Stimulated activated CD8-positive, alpha-beta memory T cell treated with anti-CD3 and anti-CD28 coated beads, Interleukin-12 subunit alpha, Interleukin-12 subunit beta, amount 100 ng/mL, for 24 hours (primary cell): ENCODE data around the gene RTBDN.

Source experiments
- DNase-seq: peaks from one replicate; pipeline ENCODE4 v3.0.0-alpha.2; 2020; ENCODE audit errors: extremely low read depth

RTBDN gene

DNA sequence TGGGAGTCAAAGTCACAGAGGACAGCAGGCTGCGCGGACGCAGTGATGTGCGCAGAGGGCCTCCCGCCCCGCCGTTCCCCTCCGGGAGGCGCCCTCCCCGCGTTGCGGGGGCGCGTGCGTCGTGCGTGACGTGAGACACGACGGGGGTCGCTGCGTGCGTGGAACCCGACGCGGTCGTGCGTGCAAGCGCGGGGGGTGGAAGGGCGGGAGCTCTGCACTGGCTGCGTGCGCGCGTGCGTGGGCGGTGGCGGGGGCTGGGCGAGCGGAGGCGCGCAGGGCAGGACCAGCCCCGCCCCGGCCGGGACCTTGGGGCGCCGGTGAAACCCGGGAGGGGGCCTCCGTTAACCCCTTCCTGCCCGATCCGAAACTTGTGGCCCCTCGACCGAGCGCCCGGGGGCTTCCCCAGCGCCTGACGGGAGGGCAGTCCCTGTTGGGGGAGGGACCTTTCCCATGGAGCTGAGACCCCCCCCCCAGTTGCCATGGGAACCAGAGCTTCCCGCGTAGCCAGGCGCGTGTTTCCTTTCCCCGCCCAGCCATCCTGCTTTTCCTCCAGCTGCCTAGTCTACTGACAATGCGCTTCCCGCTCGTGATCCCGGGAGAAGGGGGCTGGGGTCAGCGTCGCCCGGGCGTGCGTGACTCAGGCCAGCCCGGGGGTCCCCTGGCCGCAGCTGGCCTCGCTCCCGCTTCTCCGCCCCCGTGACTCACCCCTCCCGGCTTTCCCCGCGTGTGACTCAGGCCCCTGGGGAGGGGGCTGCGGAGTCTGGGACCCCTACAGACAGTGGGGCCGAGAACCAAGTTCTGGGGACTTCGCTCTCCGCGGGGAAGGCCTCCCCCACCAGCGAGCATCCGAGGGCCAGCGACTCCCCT is 51.7 kb downstream of the RTBDN start:
- DNase-seq, result peak; percentile 79

DNA sequence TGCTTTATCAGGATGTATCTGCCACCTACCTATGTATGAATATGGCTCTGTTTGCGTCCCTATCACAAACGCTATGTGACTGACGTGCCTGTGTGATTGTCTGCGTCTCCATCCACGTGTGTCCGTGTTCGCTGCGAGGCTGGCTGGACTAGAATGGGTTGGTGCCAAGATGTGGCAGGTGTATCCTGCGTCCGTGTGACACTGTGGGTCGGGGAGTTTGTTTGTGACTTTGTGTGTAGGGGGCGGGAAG is 52.3 kb downstream of the RTBDN start:
- DNase-seq, result no peak

DNA sequence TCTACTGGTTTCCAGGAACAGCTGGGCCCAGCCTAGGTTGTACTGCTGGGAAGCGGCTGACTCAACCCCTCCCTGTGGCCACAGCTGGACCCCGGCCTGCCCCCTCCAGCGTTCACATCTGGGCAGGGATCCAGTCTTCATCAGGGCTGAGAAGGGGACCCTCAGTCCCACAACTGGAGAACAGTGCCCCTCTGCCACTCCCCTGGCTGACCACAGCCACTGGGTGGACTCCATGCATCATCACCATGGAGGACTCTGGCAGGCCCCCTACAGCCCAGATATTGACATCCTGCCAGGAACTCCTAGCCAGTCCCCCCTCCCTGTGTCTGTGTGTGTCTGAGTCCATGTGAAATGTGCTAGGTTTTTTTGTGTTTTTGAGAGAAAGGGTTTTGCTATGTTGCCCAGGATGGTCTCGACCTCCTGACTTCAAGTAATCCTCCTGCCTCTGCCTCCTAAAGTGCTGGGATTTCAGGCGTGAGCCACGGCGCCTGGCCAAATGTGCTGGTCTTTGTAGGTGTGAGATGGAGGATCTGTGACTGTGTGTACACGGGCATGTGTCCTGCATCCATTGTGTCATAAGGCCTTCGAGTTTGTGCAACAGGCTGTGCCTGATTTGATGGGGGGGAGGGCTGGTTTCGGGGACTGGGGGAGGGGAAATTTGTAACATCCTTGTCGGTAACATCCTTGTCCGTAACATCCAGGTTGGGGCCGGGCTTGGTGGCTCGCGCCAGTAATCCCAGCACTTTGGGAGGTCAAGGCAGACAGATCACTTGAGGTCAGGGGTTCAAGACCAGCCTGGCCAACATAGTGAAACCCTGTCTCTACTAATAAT is 55.0 kb downstream of the RTBDN start:
- no peak for DNase-seq

DNA sequence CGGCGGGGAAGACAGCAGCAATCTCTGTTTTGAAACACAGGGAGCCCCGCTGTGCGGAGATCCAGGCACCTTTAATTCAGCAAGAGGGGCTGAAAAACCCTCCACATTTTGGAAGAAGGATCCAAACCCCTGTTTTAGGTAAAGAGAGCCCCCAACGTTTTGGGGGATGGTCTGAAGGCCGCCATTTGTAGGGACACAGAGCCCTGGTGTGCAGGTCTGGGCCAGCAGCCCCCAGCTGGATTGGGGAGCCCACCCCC is 55.5 kb downstream of the RTBDN start:
- no peak for DNase-seq

DNA sequence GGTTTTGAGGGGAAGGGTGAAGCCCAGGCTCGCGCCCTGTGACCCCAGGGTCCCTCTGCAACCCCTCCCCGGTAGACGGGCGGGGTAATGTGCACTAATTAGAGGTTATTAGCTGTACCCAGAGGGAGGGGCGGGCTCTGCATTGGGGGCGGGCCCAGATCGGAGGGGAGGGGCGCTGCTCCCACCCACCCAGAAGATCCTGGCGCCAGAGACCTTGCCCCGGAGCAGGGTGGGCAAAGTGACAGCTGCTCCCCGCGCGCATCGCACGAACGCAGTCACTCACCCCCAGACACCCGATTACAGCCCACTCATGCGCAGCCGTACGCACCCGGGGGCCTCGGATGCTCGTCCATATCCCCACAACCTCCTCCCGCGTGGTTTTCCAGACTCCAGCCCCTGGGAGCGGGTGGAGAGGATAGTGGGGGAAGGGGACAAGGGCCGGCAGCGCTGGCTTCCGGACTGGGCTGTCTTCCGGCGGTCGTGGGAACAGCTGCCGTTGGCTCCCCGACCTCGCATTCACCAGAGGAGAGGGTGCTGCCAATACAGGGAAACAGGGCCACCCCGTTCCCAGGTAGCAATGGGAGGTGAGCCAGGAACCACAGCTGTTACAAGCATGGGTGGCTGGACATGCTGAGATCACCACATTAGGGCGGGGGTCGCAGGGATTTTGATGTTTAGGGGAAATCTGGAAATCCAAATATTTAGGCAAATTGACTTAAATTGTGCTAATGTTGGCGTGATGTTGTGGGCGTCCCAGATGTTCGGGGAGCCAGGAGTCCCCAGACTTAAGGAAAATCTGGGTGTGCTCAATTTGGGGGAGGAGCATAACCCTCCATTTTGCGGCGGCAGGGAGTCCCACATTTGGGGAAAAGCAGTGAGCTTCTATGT is 56.1 kb downstream of the RTBDN start:
- no peak for DNase-seq

DNA sequence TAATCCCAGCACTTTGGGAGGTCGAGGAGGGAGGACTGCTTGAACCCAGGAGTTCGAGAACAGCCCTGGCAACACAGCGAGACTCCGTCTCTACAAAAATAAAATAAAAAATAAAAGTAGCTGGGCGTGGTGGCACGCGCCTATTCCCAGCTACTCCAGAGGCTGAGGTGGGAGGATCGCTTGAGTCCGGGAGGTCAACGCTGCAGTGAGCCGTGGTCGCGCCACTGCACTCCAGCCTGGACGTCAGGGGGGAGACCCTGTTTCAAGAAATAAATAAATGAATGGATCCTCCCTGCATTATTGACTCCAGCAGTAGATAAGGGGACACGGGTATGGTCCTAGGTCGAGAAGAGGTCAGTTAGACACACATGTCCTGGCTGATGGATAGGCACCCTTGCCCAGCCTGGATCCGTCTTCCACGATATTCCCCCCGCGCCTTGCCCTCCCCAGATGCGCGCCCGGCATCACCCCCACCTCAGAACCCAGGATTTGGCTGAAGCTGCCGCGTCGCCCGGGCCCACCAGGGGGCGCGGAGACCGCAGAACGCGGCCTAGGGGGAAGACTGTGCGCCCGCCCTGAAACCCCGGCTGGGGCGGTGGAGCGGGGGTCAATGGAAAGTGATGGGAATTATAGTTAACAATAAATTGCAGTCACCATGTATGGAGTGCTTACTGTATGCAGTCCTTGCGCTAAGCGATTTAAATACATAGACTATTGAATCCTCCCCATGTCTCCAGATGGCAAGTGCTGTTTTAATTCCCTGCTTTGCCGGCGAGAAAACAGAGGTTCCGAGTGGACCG is 57.0 kb downstream of the RTBDN start:
- DNase-seq, result peak; percentile 47
